SK-N-SH (cell line): ENCODE measurements around the gene EMP3.

Experiments used
- CTCF ChIP-seq: fragments of 200-600 bp; sonication (generic); IDR thresholded peaks from 2 replicates; pipeline ENCODE4 v1.6.1; 2017; ENCODE audit warnings: antibody characterized with exemption, mild to moderate bottlenecking, moderate library complexity
- ELF1 ChIP-seq: IDR thresholded peaks from 2 replicates; pipeline ENCODE4 v1.4.0; 2012
- EZH2phosphoT487 ChIP-seq: fragments of 200-600 bp; sonication (generic); IDR thresholded peaks from 2 replicates; pipeline ENCODE4 v1.6.1; 2017; ENCODE audit warnings: low read depth, mixed run types, mild to moderate bottlenecking, antibody characterized with exemption, moderate library complexity, borderline replicate concordance
- GATA2 ChIP-seq: sonication (generic); formaldehyde crosslinking; IDR thresholded peaks from 2 replicates; pipeline ENCODE4 v1.5.0; 2020; ENCODE audit warnings: mild to moderate bottlenecking, missing genetic modification reagents
- JUND ChIP-seq: IDR thresholded peaks from 2 replicates; pipeline ENCODE4 v1.4.0; 2012
- MAX ChIP-seq: IDR thresholded peaks from 2 replicates; pipeline ENCODE4 v1.4.0; 2012; ENCODE audit warnings: low read depth
- MXI1 ChIP-seq: IDR thresholded peaks from 2 replicates; pipeline ENCODE4 v1.6.1; 2012; ENCODE audit warnings: mild to moderate bottlenecking, low read depth, low read length, improper control_type of control experiment
- SMC3 ChIP-seq: IDR thresholded peaks from 2 replicates; pipeline ENCODE4 v1.6.1; 2012; ENCODE audit warnings: low read depth, low read length, improper control_type of control experiment
- TAF1 ChIP-seq: IDR thresholded peaks from 2 replicates; pipeline ENCODE4 v1.6.1; 2012; ENCODE audit warnings: low read depth, mild to moderate bottlenecking, low read length, moderate library complexity, borderline replicate concordance
- TEAD4 ChIP-seq: IDR thresholded peaks from 2 replicates; pipeline ENCODE4 v1.4.0; 2012; ENCODE audit warnings: mild to moderate bottlenecking, borderline replicate concordance; ENCODE audit not compliant: insufficient read depth
- USF1 ChIP-seq: IDR thresholded peaks from 2 replicates; pipeline ENCODE4 v1.4.0; 2012; ENCODE audit warnings: low read depth, borderline replicate concordance
- TF ChIP-seq, protein P1 (sequence below): IDR thresholded peaks from 2 replicates; pipeline ENCODE4 v1.6.1; 2012; ENCODE audit warnings: mild to moderate bottlenecking, low read depth, low read length, moderate library complexity
- TF ChIP-seq, protein P2 (sequence below): fragments of 150-350 bp; IDR thresholded peaks from 2 replicates; pipeline ENCODE4 v1.6.1; 2017; ENCODE audit warnings: antibody characterized with exemption, low read length, low read depth, borderline replicate concordance

DNA sequence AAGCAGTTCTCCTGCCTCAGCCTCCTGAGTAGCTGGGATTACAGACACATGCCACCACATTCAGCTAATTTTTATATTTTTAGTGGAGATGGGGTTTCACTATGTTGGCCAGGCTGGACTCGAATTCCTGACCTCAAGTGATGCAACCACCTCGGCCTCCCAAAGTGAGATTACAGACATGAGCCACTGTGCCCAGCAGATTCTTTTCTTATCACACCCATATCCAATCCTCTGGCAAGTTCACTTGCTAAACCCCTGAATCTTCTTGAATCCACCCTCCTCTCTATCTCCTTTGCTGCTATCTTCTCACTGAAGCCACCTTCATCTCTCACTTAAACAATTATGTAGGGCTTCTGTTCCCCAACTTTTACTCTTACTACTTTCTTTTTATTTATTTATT is 20.8 kb downstream of the EMP3 start:
- TF ChIP-seq CTCF (no peak), TEAD4 (no peak), EZH2phosphoT487 (no peak), JUND (no peak), ELF1 (no peak), SMC3 (no peak), TAF1 (no peak), MAX (no peak), MXI1 (no peak), USF1 (no peak), GATA2 (CRISPR knock-in tag) (no peak)
- TF ChIP-seq, protein P1, sequence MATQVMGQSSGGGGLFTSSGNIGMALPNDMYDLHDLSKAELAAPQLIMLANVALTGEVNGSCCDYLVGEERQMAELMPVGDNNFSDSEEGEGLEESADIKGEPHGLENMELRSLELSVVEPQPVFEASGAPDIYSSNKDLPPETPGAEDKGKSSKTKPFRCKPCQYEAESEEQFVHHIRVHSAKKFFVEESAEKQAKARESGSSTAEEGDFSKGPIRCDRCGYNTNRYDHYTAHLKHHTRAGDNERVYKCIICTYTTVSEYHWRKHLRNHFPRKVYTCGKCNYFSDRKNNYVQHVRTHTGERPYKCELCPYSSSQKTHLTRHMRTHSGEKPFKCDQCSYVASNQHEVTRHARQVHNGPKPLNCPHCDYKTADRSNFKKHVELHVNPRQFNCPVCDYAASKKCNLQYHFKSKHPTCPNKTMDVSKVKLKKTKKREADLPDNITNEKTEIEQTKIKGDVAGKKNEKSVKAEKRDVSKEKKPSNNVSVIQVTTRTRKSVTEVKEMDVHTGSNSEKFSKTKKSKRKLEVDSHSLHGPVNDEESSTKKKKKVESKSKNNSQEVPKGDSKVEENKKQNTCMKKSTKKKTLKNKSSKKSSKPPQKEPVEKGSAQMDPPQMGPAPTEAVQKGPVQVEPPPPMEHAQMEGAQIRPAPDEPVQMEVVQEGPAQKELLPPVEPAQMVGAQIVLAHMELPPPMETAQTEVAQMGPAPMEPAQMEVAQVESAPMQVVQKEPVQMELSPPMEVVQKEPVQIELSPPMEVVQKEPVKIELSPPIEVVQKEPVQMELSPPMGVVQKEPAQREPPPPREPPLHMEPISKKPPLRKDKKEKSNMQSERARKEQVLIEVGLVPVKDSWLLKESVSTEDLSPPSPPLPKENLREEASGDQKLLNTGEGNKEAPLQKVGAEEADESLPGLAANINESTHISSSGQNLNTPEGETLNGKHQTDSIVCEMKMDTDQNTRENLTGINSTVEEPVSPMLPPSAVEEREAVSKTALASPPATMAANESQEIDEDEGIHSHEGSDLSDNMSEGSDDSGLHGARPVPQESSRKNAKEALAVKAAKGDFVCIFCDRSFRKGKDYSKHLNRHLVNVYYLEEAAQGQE = no peak
- TF ChIP-seq, protein P2, sequence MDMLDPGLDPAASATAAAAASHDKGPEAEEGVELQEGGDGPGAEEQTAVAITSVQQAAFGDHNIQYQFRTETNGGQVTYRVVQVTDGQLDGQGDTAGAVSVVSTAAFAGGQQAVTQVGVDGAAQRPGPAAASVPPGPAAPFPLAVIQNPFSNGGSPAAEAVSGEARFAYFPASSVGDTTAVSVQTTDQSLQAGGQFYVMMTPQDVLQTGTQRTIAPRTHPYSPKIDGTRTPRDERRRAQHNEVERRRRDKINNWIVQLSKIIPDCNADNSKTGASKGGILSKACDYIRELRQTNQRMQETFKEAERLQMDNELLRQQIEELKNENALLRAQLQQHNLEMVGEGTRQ = no peak
